K562 treated with DMSO at 1 percent for 12 hours (cell line): ENCODE results near the gene C4orf33. TPM values are rescaled to one million over a fixed set of nuclear protein-coding genes. Genes with fewer than 3 reads are reported as not detected.

Source experiments
- total RNA-seq: library from RNA; unstranded; fragments of 300-600 nt; gene quantifications from 2 replicates; pipeline ENCODE4 v1.2.3, GENCODE V29; 2022; ENCODE audit not compliant: insufficient read depth

C4orf33 gene
- total RNA-seq, result 8.9 and 27.0 TPM in 2 replicates

DNA sequence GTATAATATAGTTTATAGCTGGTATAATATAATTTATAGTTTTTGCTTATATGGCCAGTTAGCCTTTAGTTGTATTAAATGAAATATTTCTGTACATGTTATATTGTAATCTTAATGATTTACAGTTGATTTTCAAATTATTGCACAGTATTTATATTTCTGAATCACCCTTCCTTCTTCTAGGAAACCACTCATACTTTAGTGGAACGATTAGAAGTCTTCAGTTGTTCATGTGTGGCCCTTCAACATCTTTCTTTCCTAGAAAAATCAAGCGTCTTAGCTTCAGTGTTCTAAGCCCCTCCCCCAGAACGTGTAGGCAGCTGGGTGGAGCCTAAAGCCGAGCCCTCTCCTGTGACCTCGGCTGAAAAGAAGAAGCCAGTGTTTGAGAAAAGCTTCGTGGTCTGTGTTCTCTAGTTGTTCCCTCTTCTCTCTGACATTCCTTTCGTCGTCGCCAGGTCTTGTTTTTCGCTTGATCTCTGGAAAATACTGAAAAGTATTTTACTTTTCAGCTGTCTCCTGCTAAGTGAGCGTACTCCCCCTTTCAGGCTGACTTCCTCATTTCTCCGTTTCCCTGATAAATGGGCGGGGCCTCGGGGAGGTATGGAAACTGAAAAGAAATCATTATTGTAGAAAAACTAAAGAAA lies at the start of gene C4orf33:
C4orf33 (plus strand) TSS at position 342 of the 644 bp plus-strand sequence. CDS start 6,459 bp downstream, outside the sequence.

GRCh38 chr4:129093191-129093920 lies 2.6 kb upstream of the C4orf33 start, which contains the start of gene SCLT1:
Gene SCLT1 (minus strand): TSS chr4:129093539. CDS start chr4:129093103, 436 bp downstream.

Other genes starting within 250 kb of the C4orf33 start
- 9.4 and 20.7 TPM in 2 replicates for gene SCLT1, start 2.6 kb upstream of the C4orf33 start, total RNA-seq